CD4-positive, CD25-positive, alpha-beta regulatory T cell (primary cell): ENCODE results near the gene STUM. TPM values are rescaled to one million over a fixed set of nuclear protein-coding genes. Genes with fewer than 3 reads are reported as not detected.
"Not testable (repeated sequence)": the region's sequence is repeated elsewhere in the genome, so short reads cannot be mapped to it uniquely, and the experiment has no call there.

Experiments
- ATAC-seq, 2 donors: fragments of 150-1000 bp; cut with Tn5 transposase; one replicate each; pipeline ENCODE4 v1.10.0; 2021; ENCODE audit warnings: low read depth in 2 of 2, moderate number of reproducible peaks in 2 of 2, moderate library complexity in 1 of 2
- DNase-seq, 3 donors: peaks; one replicate each; pipeline versions ENCODE4 v3.0.0 to v3.0.0-alpha.2; 2012 to 2022; ENCODE audit warnings: mixed read lengths in 1 of 3
- H3K27ac ChIP-seq: one replicate; pipeline ENCODE4 v1.7.0; 2013; ENCODE audit warnings: mild to moderate bottlenecking, low read length; ENCODE audit not compliant: insufficient read depth, poor library complexity, severe bottlenecking
- H3K27me3 ChIP-seq: one replicate; pipeline ENCODE4 v1.7.0; 2013; ENCODE audit warnings: low read length; ENCODE audit not compliant: control insufficient read depth, insufficient read depth
- H3K36me3 ChIP-seq: one replicate; pipeline ENCODE4 v1.7.0; 2013; ENCODE audit warnings: mild to moderate bottlenecking, low read length, moderate library complexity; ENCODE audit not compliant: control insufficient read depth, insufficient read depth
- H3K4me1 ChIP-seq: 2 replicates; pipeline ENCODE4 v1.7.0; 2013; ENCODE audit warnings: mild to moderate bottlenecking, low read length; ENCODE audit not compliant: insufficient read depth, control insufficient read depth, poor library complexity, severe bottlenecking
- H3K4me3 ChIP-seq: one replicate; pipeline ENCODE4 v1.7.0; 2013; ENCODE audit warnings: low read depth, mild to moderate bottlenecking, low read length, moderate library complexity
- H3K9me3 ChIP-seq, 2 experiments: 1 replicate in 1 of 2; 2 replicates in 1 of 2; pipeline ENCODE4 v1.7.0; 2013; ENCODE audit warnings: low read length in 2 of 2, mild to moderate bottlenecking in 1 of 2, moderate library complexity in 1 of 2; ENCODE audit not compliant: control insufficient read depth in 2 of 2
- H3K27ac Mint-ChIP-seq, 3 donors: one replicate each; pipeline ENCODE4 v1.8.0; 2020 to 2022; ENCODE audit warnings: mild to moderate bottlenecking in 3 of 3, mixed read lengths in 3 of 3, moderate library complexity in 2 of 3
- H3K27me3 Mint-ChIP-seq: one replicate; pipeline ENCODE4 v1.8.0; 2022; ENCODE audit warnings: mild to moderate bottlenecking, mixed read lengths
- H3K36me3 Mint-ChIP-seq: one replicate; pipeline ENCODE4 v1.8.0; 2020; ENCODE audit warnings: mixed read lengths
- H3K4me1 Mint-ChIP-seq, 4 donors: one replicate each; pipeline ENCODE4 v1.8.0; 2020 to 2022; ENCODE audit warnings: mixed read lengths in 4 of 4, mild to moderate bottlenecking in 1 of 4
- H3K4me3 Mint-ChIP-seq, 4 donors: one replicate each; pipeline ENCODE4 v1.8.0; 2020 to 2022; ENCODE audit warnings: mild to moderate bottlenecking in 4 of 4, mixed read lengths in 4 of 4, moderate library complexity in 3 of 4
- H3K9me3 Mint-ChIP-seq, 7 donors: one replicate each; pipeline ENCODE4 v1.8.0; 2020 to 2022; ENCODE audit warnings: mixed read lengths in 7 of 7, mild to moderate bottlenecking in 3 of 7, moderate library complexity in 2 of 7
- polyA plus RNA-seq, 4 donors: library from polyadenylated mRNA; unstranded; fragments of 300-500 nt; fragmentation: Illumina TruSeq; gene quantifications; one replicate each; pipeline ENCODE4 v1.2.3, GENCODE V29; 2021
- total RNA-seq: library from RNA; stranded (reverse); gene quantifications from one replicate; pipeline ENCODE4 v1.2.3, GENCODE V29; 2022

The STUM gene
- total and polyA plus RNA-seq, 5 donors from 2014 or later: 0.03 to 0.09 (median 0.06) TPM; not detected in 2

GRCh38 chr1:226598955-226599354 lies 50.4 kb downstream of the STUM start:
- ATAC-seq, H3K9me3 Mint-ChIP-seq, H3K4me1 Mint-ChIP-seq, H3K36me3 ChIP-seq, H3K4me3 ChIP-seq, H3K9me3 ChIP-seq, H3K4me3 Mint-ChIP-seq, DNase-seq, H3K27ac ChIP-seq, H3K27me3 Mint-ChIP-seq, H3K27me3 ChIP-seq, H3K36me3 Mint-ChIP-seq, H3K4me1 ChIP-seq: not testable (repeated sequence)
- peak overlapping the region in 1 of 3 donors; percentile 79 for H3K27ac Mint-ChIP-seq

DNA sequence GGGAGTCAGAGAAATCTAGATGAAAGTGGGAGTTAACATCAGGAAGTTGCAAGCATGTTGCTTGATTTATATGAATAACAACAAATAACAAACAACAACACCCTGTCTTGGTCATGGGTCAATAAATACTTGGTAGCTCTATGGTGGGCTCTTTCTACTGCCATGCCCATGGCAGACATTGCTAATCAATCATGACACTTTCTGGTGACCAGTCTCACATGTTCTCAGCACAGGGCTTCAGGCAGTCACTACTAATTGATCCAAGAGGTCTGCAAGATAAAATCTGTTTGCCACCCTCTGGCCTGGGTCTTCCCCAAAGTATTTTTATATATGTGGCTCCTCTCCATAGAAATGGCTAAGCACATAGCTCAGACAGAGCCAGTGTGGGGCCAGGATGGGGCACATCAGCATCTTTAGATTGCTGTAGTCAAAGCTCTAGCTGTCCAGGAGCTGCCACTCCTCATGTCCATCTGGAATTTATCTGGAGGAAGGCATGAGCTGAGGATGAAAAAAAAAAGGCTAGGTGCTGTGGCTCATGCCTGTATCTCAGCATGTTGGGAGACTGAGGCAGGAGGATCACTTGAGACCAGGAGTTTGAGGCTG lies 51.2 kb downstream of the STUM start:
- H3K4me3 Mint-ChIP-seq: no peak overlapping the region
- peaks cover 5% of the 10 kb centered on the region for H3K27me3 Mint-ChIP-seq
- no peak overlapping the region for H3K27ac ChIP-seq
- H3K4me3 ChIP-seq: no peak overlapping the region
- ATAC-seq: no peak
- H3K9me3 ChIP-seq: no peaks in the 10 kb centered on the region
- H3K9me3 Mint-ChIP-seq: peaks cover 0 to 3% (median 0%) of the 10 kb centered on the region in 7 donors
- no peaks in the 10 kb centered on the region for H3K4me1 ChIP-seq
- no peaks in the 10 kb centered on the region for H3K36me3 Mint-ChIP-seq
- no peak overlapping the region for H3K27ac Mint-ChIP-seq
- no peaks in the 10 kb centered on the region for H3K27me3 ChIP-seq
- H3K4me1 Mint-ChIP-seq: peaks cover 0 to 2% (median 0%) of the 10 kb centered on the region in 4 donors
- H3K36me3 ChIP-seq: no peaks in the 10 kb centered on the region
- no peak for DNase-seq

- H3K9me3 Mint-ChIP-seq: peaks cover 0 to 3% (median 0%) of the 10 kb centered on the region in 7 donors
- no peak overlapping the region for H3K27ac Mint-ChIP-seq
- Histone ChIP-seq H3K36me3 (no peaks in the 10 kb centered on the region), H3K4me3 (no peak overlapping the region), H3K27ac (no peak overlapping the region), H3K4me1 (no peaks in the 10 kb centered on the region), H3K9me3 (no peaks in the 10 kb centered on the region), H3K27me3 (no peaks in the 10 kb centered on the region)
- no peak overlapping the region for H3K4me3 Mint-ChIP-seq
- H3K27me3 Mint-ChIP-seq: peaks cover 5% of the 10 kb centered on the region
- H3K36me3 Mint-ChIP-seq: no peaks in the 10 kb centered on the region
- H3K4me1 Mint-ChIP-seq: peaks cover 0 to 2% (median 0%) of the 10 kb centered on the region in 4 donors
- ATAC-seq (no peak), DNase-seq (no peak)
Observed at GRCh38 chr1:226600254-226600653, 51.7 kb downstream of the STUM start.

DNA sequence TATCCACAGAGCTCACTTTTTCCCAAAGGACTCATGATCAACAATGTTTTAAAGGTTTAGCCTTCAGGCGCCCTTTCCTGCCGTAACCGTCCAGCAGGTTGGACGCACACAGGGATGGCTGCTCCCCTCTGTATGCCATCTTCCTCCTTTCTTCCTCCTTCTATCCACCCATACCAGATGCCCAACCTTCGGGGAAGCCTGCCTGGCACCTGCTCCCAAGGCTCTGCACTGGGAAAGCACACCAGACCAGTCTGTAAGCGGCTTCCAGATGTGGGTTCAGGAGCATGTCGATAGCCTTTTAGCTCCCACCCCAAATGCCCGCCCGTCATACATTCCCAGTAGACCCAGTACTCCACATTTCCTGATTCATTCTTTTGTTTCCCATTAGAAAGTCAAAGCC lies 52.9 kb downstream of the STUM start:
- H3K27ac ChIP-seq: no peak overlapping the region
- Mint-ChIP-seq H3K4me3 (no peak overlapping the region), H3K9me3 (peaks cover 0 to 1% (median 0%) of the 10 kb centered on the region in 7 donors), H3K4me1 (no peaks in the 10 kb centered on the region), H3K27me3 (peaks cover 5% of the 10 kb centered on the region), H3K27ac (peak overlapping the region in 1 of 3 donors; percentile 77), H3K36me3 (no peaks in the 10 kb centered on the region)
- H3K9me3 ChIP-seq: no peaks in the 10 kb centered on the region
- no peak for DNase-seq
- H3K4me1 ChIP-seq: no peaks in the 10 kb centered on the region
- H3K36me3 ChIP-seq: no peaks in the 10 kb centered on the region
- no peak overlapping the region for H3K4me3 ChIP-seq
- ATAC-seq: no peak
- H3K27me3 ChIP-seq: no peaks in the 10 kb centered on the region

DNA sequence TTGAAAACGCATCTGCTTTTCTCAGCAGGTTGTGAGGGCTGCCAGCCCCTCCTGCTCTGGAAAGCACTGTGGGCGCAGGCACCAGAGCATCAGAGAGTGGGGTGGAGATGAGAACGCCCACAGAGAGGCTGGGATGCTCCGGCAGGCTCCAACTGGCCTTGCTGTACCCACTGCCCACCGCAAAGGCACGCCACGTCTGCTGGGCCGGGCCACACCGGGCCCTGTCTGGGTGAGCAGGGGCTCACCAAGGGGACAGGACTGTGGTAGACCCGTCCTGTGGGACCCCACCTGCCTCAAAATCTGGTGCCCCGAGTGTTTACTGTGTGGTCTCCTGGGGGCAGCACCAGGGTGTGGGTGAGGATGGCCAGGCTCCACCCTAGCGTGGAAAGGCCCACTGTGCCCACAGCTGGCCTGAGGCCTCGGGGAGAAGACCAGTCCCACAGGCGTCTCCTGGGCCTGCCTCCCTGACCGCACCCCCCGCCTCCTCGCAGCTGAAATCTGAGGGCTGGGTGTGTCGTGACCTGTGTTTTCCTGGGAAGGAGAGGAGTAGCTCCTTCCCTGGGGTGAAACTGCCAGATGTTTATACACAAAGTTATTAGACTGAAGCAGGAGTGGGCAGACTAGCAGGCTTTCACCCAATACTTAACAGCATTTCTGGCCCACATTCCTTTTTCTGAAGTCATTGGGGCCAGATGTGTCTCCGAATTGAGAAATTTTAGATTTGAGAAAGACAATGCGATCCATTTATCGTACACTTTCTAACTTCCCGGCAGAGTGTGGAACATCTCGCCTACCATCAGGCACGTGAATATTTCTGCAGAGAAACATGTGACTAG lies 53.8 kb downstream of the STUM start:
- no peaks in the 10 kb centered on the region for H3K9me3 Mint-ChIP-seq
- no peaks in the 10 kb centered on the region for H3K36me3 ChIP-seq

GRCh38 chr1:226603022-226603857 lies 54.7 kb downstream of the STUM start:
- H3K36me3 Mint-ChIP-seq: no peaks in the 10 kb centered on the region
- Histone ChIP-seq H3K36me3 (no peaks in the 10 kb centered on the region), H3K4me1 (no peaks in the 10 kb centered on the region), H3K9me3 (no peaks in the 10 kb centered on the region), H3K27me3 (no peaks in the 10 kb centered on the region), H3K27ac (no peak overlapping the region), H3K4me3 (no peak overlapping the region)
- no peak overlapping the region for H3K27ac Mint-ChIP-seq
- no peak for ATAC-seq
- no peak for DNase-seq
- peaks cover 5% of the 10 kb centered on the region for H3K27me3 Mint-ChIP-seq
- H3K4me1 Mint-ChIP-seq: no peaks in the 10 kb centered on the region
- no peaks in the 10 kb centered on the region for H3K9me3 Mint-ChIP-seq
- H3K4me3 Mint-ChIP-seq: no peak overlapping the region

More for the DNA sequence above, 53.8 kb downstream of the STUM start:
- Histone ChIP-seq H3K27me3 (no peaks in the 10 kb centered on the region), H3K9me3 (no peaks in the 10 kb centered on the region), H3K4me3 (no peak overlapping the region), H3K27ac (no peak overlapping the region), H3K4me1 (no peaks in the 10 kb centered on the region)
- Mint-ChIP-seq H3K4me1 (no peaks in the 10 kb centered on the region), H3K4me3 (no peak overlapping the region), H3K27ac (no peak overlapping the region), H3K36me3 (no peaks in the 10 kb centered on the region), H3K27me3 (peaks cover 5% of the 10 kb centered on the region)
- ATAC-seq: no peak
- no peak for DNase-seq

DNA sequence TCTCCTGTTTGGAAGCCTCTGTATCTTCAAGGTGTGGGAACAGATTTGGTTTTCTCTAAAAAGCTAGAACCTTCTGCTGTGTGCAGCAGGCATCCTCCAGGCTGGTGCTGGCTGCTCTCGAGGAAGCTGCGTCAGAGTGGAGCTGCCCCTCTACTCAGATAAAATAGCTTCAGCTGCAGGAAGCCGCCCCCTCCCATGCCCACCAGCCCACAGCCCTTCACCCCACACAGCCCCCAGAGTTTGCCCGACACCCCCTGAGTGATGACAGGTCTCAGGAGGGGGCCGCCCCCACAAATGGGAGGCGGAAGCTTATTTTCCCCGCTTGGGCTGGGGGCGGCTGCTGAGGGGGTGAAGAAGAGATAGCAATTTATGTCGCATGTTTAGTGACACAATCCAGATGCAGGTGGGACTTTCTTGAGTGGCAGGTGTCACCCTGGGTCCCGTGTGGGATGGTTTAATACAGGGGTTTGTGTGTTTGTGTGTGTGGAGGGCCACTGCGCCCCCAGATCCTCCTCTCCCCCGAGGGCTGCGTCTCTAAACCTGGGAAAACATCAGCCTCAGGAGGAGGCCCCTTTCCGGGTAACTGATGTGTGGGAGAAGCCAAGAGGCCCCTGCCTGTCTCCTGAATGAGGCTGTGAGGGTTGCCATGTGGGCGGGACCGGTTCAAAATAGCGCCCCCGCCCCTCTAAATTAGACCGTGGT lies 55.4 kb downstream of the STUM start:
- Mint-ChIP-seq H3K4me3 (no peak overlapping the region), H3K4me1 (no peaks in the 10 kb centered on the region), H3K27ac (no peak overlapping the region)

More for the DNA sequence above, 55.4 kb downstream of the STUM start:
- H3K9me3 Mint-ChIP-seq: no peaks in the 10 kb centered on the region
- Histone ChIP-seq H3K27ac (no peak overlapping the region), H3K27me3 (no peaks in the 10 kb centered on the region), H3K36me3 (no peaks in the 10 kb centered on the region), H3K4me3 (no peak overlapping the region), H3K4me1 (no peaks in the 10 kb centered on the region), H3K9me3 (no peaks in the 10 kb centered on the region)
- DNase-seq (no peak), ATAC-seq (no peak)
- H3K27me3 Mint-ChIP-seq: peaks cover 3% of the 10 kb centered on the region
- H3K36me3 Mint-ChIP-seq: no peaks in the 10 kb centered on the region
